WI38 (cell line): Measurements from ENCODE around the gene NEK1.
"Not testable (repeated sequence)": the region's sequence is repeated elsewhere in the genome, so short reads cannot be mapped to it uniquely, and the experiment has no call there.

Experiments
- H3K4me3 ChIP-seq: 2 replicates; pipeline ENCODE4 v1.5.1; 2011; ENCODE audit warnings: low read depth, mild to moderate bottlenecking, control low read depth, low read length
- TF ChIP-seq, protein P1 (sequence below): IDR thresholded peaks from 2 replicates; pipeline ENCODE4 v1.5.1; 2012; ENCODE audit warnings: low read depth, mild to moderate bottlenecking, control low read depth, low read length

The NEK1 gene

DNA sequence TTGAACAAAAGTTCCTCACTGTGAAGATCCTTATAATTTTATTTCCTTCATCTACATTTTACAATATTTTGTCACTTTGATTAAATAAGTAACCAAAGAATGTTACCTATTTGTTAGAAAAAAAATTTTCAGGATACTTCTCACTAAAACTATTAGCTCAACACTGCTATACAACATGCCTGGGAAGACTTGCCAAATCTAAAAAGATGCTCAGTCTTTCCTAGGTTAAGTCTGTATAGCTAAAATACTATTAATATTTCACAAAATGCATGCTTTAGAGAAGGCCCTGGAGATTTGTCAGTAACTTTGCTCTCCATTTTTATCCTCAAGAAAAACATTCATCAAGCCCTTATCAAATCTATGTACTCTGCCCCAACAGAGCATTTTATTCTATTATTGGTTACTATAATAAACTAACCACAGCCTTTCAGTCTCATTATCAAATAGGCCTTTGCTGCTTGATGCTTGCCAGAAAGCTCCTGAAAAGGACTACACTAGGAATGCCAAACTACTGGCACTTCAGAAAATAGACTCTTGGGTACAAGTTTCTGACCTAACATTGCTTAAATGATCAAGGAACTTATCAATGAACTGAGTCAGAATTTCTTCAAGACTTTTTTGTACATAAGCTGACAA is 17.7 kb downstream of the NEK1 start:
- TF ChIP-seq, protein P1, sequence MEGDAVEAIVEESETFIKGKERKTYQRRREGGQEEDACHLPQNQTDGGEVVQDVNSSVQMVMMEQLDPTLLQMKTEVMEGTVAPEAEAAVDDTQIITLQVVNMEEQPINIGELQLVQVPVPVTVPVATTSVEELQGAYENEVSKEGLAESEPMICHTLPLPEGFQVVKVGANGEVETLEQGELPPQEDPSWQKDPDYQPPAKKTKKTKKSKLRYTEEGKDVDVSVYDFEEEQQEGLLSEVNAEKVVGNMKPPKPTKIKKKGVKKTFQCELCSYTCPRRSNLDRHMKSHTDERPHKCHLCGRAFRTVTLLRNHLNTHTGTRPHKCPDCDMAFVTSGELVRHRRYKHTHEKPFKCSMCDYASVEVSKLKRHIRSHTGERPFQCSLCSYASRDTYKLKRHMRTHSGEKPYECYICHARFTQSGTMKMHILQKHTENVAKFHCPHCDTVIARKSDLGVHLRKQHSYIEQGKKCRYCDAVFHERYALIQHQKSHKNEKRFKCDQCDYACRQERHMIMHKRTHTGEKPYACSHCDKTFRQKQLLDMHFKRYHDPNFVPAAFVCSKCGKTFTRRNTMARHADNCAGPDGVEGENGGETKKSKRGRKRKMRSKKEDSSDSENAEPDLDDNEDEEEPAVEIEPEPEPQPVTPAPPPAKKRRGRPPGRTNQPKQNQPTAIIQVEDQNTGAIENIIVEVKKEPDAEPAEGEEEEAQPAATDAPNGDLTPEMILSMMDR: no peak
- H3K4me3 ChIP-seq: no peak overlapping the region

DNA sequence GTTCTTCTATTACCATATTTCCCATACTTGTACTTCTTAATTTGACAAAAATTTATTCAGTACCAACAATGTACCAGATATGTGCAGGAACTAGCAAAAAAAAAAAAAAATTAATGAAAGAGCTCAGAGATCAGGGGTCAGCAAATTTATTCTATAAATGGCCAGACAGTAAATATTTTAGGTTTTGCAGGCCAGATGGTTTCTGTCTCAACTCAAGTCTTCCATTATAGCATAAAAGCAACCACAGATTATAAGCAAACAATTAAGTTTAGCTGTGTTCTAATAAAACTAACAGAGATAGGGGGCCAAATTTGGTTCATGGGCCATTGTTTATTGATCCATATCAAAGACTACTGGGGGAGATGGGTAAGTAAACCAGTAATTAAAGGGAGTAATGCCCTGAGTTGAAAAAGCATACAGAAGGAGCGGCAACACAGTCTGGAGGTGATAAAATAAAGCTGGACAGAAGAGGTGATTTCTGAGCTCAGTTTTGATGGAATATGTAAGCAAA is 19.3 kb downstream of the NEK1 start:
- TF ChIP-seq, protein P1: no peak
- no peak overlapping the region for H3K4me3 ChIP-seq

DNA sequence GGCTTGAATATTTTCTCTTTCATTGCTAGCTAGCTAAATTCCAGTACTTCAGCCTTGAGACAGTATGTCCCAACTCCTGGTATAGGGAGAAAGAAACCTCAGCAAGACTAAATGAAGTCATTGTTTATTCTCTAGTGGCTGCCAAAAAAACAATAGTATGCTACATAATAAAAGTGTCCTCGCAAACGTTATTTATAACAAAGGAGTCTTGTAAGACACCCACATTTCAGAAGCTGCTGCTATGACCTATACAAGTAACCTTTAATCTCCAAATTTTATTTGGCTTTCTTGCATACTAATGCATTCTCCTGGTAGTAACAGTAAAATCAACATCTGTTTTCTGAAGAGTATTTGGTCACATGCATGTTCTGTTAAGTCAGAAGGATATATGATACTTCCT is 28.8 kb downstream of the NEK1 start:
- TF ChIP-seq, protein P1: no peak
- no peak overlapping the region for H3K4me3 ChIP-seq

DNA sequence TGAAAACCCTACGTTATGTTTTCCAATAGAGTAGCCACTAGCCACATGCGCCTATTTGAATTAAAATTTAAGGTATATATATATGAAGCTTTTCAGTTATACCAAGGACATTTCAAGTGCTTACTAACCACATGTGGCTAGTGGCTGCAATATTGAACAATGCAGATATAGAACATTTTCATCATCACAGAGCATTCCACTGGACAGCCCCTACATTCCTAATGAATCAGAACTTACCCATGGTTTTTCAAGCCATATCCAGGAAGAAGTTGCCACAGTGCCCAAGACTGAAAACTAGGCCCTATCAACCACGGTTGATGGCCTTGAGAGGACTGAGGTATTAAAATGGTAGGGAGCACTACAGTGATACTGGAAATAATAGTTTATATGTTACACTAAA is 29.7 kb downstream of the NEK1 start:
- H3K4me3 ChIP-seq: no peak overlapping the region
- TF ChIP-seq, protein P1: no peak

DNA sequence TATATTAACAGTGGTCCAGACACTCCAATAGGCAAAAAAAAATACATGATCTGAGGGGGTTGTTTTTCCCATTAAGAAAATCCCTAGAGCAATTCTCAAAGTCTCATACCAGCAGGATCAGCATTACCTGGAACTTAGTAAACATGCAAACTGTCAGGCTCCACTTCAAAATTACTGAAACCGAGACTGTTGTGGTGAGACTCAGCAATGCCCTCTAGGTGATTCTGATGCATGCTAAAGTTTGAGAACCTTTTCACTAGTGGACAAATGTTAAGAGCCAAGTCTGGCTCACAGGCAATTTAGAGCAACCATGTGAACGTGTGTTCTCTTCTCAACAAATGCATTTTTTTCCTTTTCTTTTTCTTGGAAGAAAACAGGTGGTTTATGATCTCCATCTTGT is 30.2 kb downstream of the NEK1 start:
- TF ChIP-seq, protein P1: no peak

DNA sequence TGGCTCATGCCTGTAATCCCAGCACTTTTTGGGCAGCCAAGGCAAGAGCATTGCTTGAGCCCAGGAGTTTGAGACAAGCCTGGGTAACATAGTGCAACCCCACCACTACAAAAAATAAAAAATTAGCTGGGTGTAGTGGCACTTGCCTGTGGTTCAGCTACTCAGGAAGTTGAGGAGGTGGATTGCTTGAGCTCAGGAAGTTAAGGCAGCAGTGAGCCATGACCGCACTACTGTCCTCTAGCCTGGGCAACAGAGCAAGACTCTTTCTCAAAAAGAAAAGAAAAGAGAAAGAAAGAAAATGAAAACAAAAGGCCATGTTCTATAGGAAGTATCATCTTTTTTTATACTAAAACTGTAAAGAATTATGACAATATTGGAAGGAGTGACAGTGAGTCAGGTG is 38.5 kb downstream of the NEK1 start:
- H3K4me3 ChIP-seq: no peak overlapping the region
- TF ChIP-seq, protein P1: no peak

More for the DNA sequence above, 30.2 kb downstream of the NEK1 start:
- H3K4me3 ChIP-seq: no peak overlapping the region

DNA sequence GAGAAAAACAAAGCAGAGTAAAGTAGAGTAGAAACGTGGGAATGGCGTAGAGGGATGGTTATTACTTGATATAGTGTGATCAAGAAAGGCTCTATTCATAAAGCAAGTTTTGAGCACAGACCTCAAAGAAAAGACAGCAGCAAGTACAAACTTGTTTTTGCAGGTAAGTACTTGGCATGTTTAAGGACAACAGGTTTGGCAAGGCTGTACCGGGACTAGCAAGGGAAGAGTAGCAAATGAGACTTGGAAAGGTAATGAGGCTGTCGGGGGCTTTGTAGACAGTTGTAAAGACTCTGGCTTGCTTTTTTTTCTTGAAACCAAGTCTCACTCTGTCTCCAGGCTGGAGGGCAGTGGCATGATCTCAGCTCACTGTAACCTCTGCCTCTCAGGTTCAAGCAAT is 40.9 kb downstream of the NEK1 start:
- TF ChIP-seq, protein P1: no peak
- H3K4me3 ChIP-seq: no peak overlapping the region

DNA sequence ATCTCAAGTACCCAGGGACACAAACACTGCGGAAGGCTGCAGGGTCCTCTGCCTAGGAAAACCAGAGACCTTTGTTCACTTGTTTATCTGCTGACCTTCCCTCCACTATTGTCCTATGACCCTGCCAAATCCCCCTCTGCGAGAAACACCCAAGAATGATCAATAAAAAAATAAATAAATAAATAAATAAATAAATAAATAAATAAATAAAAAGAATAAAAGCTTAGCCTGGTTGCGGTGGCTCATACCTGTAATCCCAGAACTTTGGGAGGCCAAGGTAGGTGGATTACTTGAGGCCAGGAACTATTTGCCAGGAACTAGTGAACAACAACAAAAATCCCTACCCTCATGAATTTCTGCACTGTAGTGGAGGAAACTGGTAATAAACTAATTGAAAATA is 41.4 kb downstream of the NEK1 start:
- H3K4me3 ChIP-seq: not testable (repeated sequence)

DNA sequence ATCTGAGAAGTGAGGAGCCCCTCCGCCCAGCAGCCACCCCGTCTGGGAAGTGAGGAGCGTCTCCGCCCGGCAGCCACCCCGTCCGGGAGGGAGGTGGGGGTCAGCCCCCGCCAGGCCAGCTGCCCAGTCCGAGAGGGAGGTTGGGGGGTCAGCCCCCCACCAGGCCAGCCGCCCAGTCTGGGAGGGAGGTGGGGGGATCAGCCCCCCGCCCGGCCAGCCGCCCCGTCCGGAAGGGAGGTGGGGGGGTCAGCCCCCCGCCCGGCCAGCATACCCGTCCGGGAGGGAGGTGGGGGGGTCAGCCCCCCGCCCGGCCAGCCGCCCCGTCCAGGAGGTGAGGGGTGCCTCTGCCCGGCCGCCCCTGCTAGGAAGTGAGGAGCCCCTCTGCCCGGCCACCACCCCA is 42.1 kb downstream of the NEK1 start:
- not testable (repeated sequence) for H3K4me3 ChIP-seq

DNA sequence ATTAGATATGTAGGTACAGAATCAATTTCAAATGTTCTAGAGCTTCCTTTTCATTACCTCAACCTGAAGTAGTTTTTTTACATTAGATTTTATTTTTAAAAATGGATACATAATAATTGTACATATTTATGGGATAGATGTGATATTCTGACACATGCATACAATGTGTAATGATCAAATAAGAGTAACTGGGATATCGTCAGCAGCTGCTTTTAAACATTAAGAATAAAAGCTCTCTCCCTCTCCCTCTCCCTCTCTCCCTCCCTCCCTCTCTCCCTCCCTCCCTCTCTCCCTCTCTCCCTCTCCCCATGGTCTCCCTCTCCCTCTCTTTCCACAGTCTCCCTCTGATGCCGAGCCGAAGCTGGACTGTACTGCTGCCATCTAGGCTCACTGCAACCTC is 43.2 kb downstream of the NEK1 start:
- not testable (repeated sequence) for H3K4me3 ChIP-seq
